GM12872 (cell line): ENCODE results near the gene LIPJ.

Experiments used
- TF ChIP-seq, protein P1 (sequence below): IDR thresholded peaks from 3 replicates; pipeline ENCODE4 v1.5.1; 2011; ENCODE audit warnings: low read depth, mild to moderate bottlenecking, low read length, moderate library complexity; ENCODE audit not compliant: insufficient read depth

Gene LIPJ

DNA sequence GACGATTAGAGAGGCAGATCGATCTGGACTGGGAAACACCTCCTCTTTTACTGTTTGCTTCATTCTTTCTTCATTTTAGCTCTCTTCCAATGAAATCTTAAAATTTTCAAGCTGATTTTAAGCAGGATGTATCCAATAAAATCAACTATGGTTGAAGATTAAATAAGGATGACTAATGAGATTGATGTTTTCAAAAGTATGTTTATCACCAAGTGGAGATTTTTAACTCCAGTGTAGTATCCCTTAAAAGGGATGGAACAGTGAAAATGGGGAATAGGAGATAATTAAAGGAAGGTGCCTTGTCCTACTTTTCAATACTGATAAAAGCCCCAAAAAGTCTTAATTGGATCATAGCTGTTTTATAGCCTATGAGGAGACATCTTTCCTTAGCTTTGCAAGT is 66.1 kb downstream of the LIPJ start:
- TF ChIP-seq, protein P1, sequence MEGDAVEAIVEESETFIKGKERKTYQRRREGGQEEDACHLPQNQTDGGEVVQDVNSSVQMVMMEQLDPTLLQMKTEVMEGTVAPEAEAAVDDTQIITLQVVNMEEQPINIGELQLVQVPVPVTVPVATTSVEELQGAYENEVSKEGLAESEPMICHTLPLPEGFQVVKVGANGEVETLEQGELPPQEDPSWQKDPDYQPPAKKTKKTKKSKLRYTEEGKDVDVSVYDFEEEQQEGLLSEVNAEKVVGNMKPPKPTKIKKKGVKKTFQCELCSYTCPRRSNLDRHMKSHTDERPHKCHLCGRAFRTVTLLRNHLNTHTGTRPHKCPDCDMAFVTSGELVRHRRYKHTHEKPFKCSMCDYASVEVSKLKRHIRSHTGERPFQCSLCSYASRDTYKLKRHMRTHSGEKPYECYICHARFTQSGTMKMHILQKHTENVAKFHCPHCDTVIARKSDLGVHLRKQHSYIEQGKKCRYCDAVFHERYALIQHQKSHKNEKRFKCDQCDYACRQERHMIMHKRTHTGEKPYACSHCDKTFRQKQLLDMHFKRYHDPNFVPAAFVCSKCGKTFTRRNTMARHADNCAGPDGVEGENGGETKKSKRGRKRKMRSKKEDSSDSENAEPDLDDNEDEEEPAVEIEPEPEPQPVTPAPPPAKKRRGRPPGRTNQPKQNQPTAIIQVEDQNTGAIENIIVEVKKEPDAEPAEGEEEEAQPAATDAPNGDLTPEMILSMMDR: no peak
